ACC112 (cell line): ENCODE data around the gene GPR27.

ENCODE experiments used
- H2AFZ ChIP-seq: fragments of 200-600 bp; sonication (generic); one replicate; pipeline ENCODE4 v1.6.0; 2017; ENCODE audit warnings: antibody characterized with exemption, low read length; ENCODE audit not compliant: unreplicated experiment
- H3K27ac ChIP-seq: fragments of 200-600 bp; sonication (generic); 2 replicates; pipeline ENCODE4 v1.5.1; 2014; ENCODE audit warnings: low read depth, mild to moderate bottlenecking, antibody characterized with exemption, low read length, moderate library complexity
- H3K27me3 ChIP-seq: fragments of 200-600 bp; sonication (generic); 2 replicates; pipeline ENCODE4 v1.6.1; 2014; ENCODE audit warnings: mild to moderate bottlenecking, antibody characterized with exemption, low read length, moderate library complexity, mixed read lengths; ENCODE audit not compliant: insufficient read depth
- H3K36me3 ChIP-seq: fragments of 200-600 bp; sonication (generic); 2 replicates; pipeline ENCODE4 v1.6.1; 2016; ENCODE audit warnings: mild to moderate bottlenecking, antibody characterized with exemption, low read length, moderate library complexity, mixed read lengths; ENCODE audit not compliant: insufficient read depth
- H3K4me1 ChIP-seq: fragments of 200-600 bp; sonication (generic); one replicate; pipeline ENCODE4 v1.6.1; 2016; ENCODE audit warnings: low read length, mixed read lengths; ENCODE audit not compliant: insufficient read depth, unreplicated experiment, control insufficient read depth
- H3K4me3 ChIP-seq: fragments of 200-600 bp; sonication (generic); 2 replicates; pipeline ENCODE4 v1.5.1; 2014; ENCODE audit warnings: mild to moderate bottlenecking, low read depth, low read length
- H3K79me2 ChIP-seq: fragments of 200-600 bp; sonication (generic); one replicate; pipeline ENCODE4 v1.6.0; 2016; ENCODE audit warnings: low read length; ENCODE audit not compliant: control insufficient read depth, unreplicated experiment, insufficient read depth

The GPR27 gene

GRCh38 chr3:71786217-71786549 lies 32.5 kb downstream of the GPR27 start:
- H2AFZ ChIP-seq = no peak overlapping the region
- H3K79me2 ChIP-seq = no peaks in the 10 kb centered on the region
- H3K36me3 ChIP-seq = no peaks in the 10 kb centered on the region
- H3K4me1 ChIP-seq = no peaks in the 10 kb centered on the region
- H3K4me3 ChIP-seq = no peak overlapping the region
- H3K27ac ChIP-seq = no peak overlapping the region
- H3K27me3 ChIP-seq = peaks cover 67% of the 10 kb centered on the region

DNA sequence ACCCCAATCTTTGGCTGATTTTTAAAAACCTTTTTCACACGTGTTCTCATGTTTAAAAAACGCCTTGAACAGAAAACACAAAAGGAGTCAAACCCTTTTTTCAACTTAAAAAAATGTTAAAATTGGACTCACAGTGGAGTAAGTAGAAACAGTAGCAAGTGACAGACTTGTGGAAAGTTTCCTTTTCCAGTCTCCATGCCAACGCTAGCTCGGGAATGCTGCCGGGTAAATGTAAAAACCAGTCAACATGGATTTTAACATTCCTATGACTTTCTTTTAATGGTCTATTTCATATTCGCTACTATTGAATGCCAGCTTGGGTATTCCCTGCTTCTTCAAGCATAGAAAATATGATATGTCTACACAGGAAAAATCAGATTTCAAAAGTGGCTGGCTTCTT lies 32.9 kb downstream of the GPR27 start:
- H3K4me1 ChIP-seq = no peaks in the 10 kb centered on the region
- H3K27me3 ChIP-seq = peaks cover 63% of the 10 kb centered on the region
- H3K79me2 ChIP-seq = no peaks in the 10 kb centered on the region
- no peak overlapping the region for H3K4me3 ChIP-seq
- no peak overlapping the region for H3K27ac ChIP-seq
- H3K36me3 ChIP-seq = no peaks in the 10 kb centered on the region
- no peak overlapping the region for H2AFZ ChIP-seq

GRCh38 chr3:71787851-71788405 lies 34.3 kb downstream of the GPR27 start:
- no peaks in the 10 kb centered on the region for H3K4me1 ChIP-seq
- H3K27me3 ChIP-seq = peaks cover 55% of the 10 kb centered on the region
- no peaks in the 10 kb centered on the region for H3K36me3 ChIP-seq
- H3K27ac ChIP-seq = no peak overlapping the region
- H2AFZ ChIP-seq = no peak overlapping the region
- H3K4me3 ChIP-seq = no peak overlapping the region
- no peaks in the 10 kb centered on the region for H3K79me2 ChIP-seq

GRCh38 chr3:71789922-71790321 lies 36.3 kb downstream of the GPR27 start:
- Histone ChIP-seq H3K79me2 (no peaks in the 10 kb centered on the region), H3K36me3 (no peaks in the 10 kb centered on the region), H3K27ac (no peak overlapping the region), H3K4me1 (no peaks in the 10 kb centered on the region), H2AFZ (no peak overlapping the region), H3K4me3 (no peak overlapping the region), H3K27me3 (peaks cover 52% of the 10 kb centered on the region)

- no peak overlapping the region for H3K4me3 ChIP-seq
- H3K4me1 ChIP-seq = no peaks in the 10 kb centered on the region
- H3K79me2 ChIP-seq = no peaks in the 10 kb centered on the region
- no peaks in the 10 kb centered on the region for H3K36me3 ChIP-seq
- no peak overlapping the region for H2AFZ ChIP-seq
- no peak overlapping the region for H3K27ac ChIP-seq
- H3K27me3 ChIP-seq = peaks cover 53% of the 10 kb centered on the region
Measured at GRCh38 chr3:71791634-71792033, 38.0 kb downstream of the GPR27 start.

GRCh38 chr3:71796290-71796689 lies 42.6 kb downstream of the GPR27 start:
- Histone ChIP-seq H3K27me3 (peaks cover 83% of the 10 kb centered on the region), H3K27ac (no peak overlapping the region), H3K4me3 (no peak overlapping the region), H2AFZ (no peak overlapping the region), H3K4me1 (no peaks in the 10 kb centered on the region), H3K36me3 (no peaks in the 10 kb centered on the region), H3K79me2 (no peaks in the 10 kb centered on the region)

- Histone ChIP-seq H3K36me3 (no peaks in the 10 kb centered on the region), H3K79me2 (no peaks in the 10 kb centered on the region), H3K4me1 (no peaks in the 10 kb centered on the region), H2AFZ (no peak overlapping the region), H3K27ac (no peak overlapping the region), H3K27me3 (peaks cover 92% of the 10 kb centered on the region), H3K4me3 (no peak overlapping the region)
Measured at GRCh38 chr3:71797455-71797854, 43.8 kb downstream of the GPR27 start.

- Histone ChIP-seq H3K27ac (no peak overlapping the region), H3K36me3 (no peaks in the 10 kb centered on the region), H3K79me2 (no peaks in the 10 kb centered on the region), H3K4me1 (no peaks in the 10 kb centered on the region), H3K4me3 (no peak overlapping the region), H3K27me3 (peaks cover 86% of the 10 kb centered on the region), H2AFZ (no peak overlapping the region)
Measured at GRCh38 chr3:71800023-71800422, 46.4 kb downstream of the GPR27 start.

GRCh38 chr3:71801986-71802385 lies 48.3 kb downstream of the GPR27 start:
- Histone ChIP-seq H3K79me2 (no peaks in the 10 kb centered on the region), H3K4me1 (no peaks in the 10 kb centered on the region), H3K27ac (no peak overlapping the region), H2AFZ (no peak overlapping the region), H3K4me3 (no peak overlapping the region), H3K27me3 (peaks cover 68% of the 10 kb centered on the region), H3K36me3 (no peaks in the 10 kb centered on the region)

- Histone ChIP-seq H3K4me1 (no peaks in the 10 kb centered on the region), H2AFZ (no peak overlapping the region), H3K27me3 (peaks cover 64% of the 10 kb centered on the region), H3K4me3 (no peak overlapping the region), H3K79me2 (no peaks in the 10 kb centered on the region), H3K36me3 (no peaks in the 10 kb centered on the region), H3K27ac (no peak overlapping the region)
Measured at GRCh38 chr3:71803248-71803647, 49.6 kb downstream of the GPR27 start.

DNA sequence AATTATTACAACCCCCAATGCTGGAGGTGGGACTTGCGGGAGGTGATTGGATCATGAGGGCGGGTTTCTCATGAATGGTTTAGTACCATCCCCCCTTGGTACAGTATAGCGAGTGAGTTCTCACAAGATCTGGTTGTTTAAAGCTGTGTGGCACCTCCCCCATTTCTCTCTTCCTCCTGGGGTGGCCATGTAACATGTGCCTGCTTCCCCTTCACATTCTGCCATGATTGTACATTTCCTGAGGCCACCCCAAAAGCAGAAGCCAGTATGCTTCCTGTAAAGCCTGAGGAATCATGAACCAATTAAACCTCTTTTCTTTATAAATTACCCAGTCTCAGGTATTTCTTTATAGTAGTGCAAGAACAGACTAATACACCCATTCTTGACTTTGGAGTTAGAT lies 51.5 kb downstream of the GPR27 start:
- Histone ChIP-seq H3K79me2 (no peaks in the 10 kb centered on the region), H2AFZ (no peak overlapping the region), H3K27me3 (peaks cover 63% of the 10 kb centered on the region), H3K4me1 (no peaks in the 10 kb centered on the region), H3K4me3 (no peak overlapping the region), H3K27ac (no peak overlapping the region), H3K36me3 (no peaks in the 10 kb centered on the region)
